ENCODE measurements around the gene C1orf159.

The C1orf159 gene

GRCh38 chr1:1130206-1131120 is 14.6 kb upstream of the C1orf159 start:
- no peak for DNase-seq

GRCh38 chr1:1129381-1129821 is 13.5 kb upstream of the C1orf159 start:
- no peak for DNase-seq

- no peak for DNase-seq
These were observed 12.7 kb upstream of the C1orf159 start for GRCh38 chr1:1128454-1129139.

GRCh38 chr1:1127551-1128451 is 11.9 kb upstream of the C1orf159 start:
- DNase-seq: no peak

GRCh38 chr1:1125945-1126344 is 10.1 kb upstream of the C1orf159 start:
- DNase-seq: no peak

GRCh38 chr1:1124786-1125642 is 9.1 kb upstream of the C1orf159 start:
- no peak for DNase-seq

GRCh38 chr1:1124508-1124785 is 8.6 kb upstream of the C1orf159 start:
- DNase-seq: no peak

- DNase-seq: no peak
These were observed 8.0 kb upstream of the C1orf159 start for GRCh38 chr1:1123581-1124507.

GRCh38 chr1:1122981-1123480 is 7.1 kb upstream of the C1orf159 start:
- DNase-seq: no peak

GRCh38 chr1:1122078-1122811 is 6.4 kb upstream of the C1orf159 start:
- no peak for DNase-seq

- no peak for DNase-seq
These were observed 5.8 kb upstream of the C1orf159 start for GRCh38 chr1:1121611-1122077.

- DNase-seq: no peak
These were observed 5.1 kb upstream of the C1orf159 start for GRCh38 chr1:1120866-1121591.

GRCh38 chr1:1120096-1120495 is 4.2 kb upstream of the C1orf159 start:
- no peak for DNase-seq

GRCh38 chr1:1119272-1119890 is 3.5 kb upstream of the C1orf159 start:
- no peak for DNase-seq

- no peak for DNase-seq
These were observed 3.0 kb upstream of the C1orf159 start for GRCh38 chr1:1118876-1119220.

- no peak for DNase-seq
These were observed 2.4 kb upstream of the C1orf159 start for GRCh38 chr1:1118011-1118875.

- DNase-seq: no peak
These were observed 1.6 kb upstream of the C1orf159 start for GRCh38 chr1:1117469-1117831.

All from cortex of kidney (tissue), 1 donor.